Adrenal gland (tissue), 12 donors: ENCODE measurements around the gene NAA10. TPM values are rescaled to one million over a fixed set of nuclear protein-coding genes. Genes with fewer than 3 reads are reported as not detected.
"Not testable (repeated sequence)": the region's sequence is repeated elsewhere in the genome, so short reads cannot be mapped to it uniquely, and the experiment has no call there.

Experiments
- DNase-seq, 7 donors: peaks; one replicate each; pipeline ENCODE4 v3.0.0-alpha.2; 2019 to 2020
- H3K27ac ChIP-seq, 5 donors: fragments of 200-600 bp; sonication (generic) in 4 of 5; 1 replicate in 3 of 5; 2 replicates in 2 of 5; pipeline versions ENCODE4 v1.5.1 to v1.8.0; 2016 to 2020; ENCODE audit warnings: mild to moderate bottlenecking in 1 of 5
- H3K27me3 ChIP-seq: fragments of 200-600 bp; 2 replicates; pipeline ENCODE4 v1.8.0; 2021
- H3K36me3 ChIP-seq, 2 donors: fragments of 200-600 bp; replicated peaks in 1 of 2; 1 replicate in 1 of 2; 2 replicates in 1 of 2; pipeline versions ENCODE4 v1.5.1 to v1.8.0; 2018 to 2022
- H3K4me1 ChIP-seq, 2 donors: fragments of 200-600 bp; replicated peaks in 1 of 2; 1 replicate in 1 of 2; 2 replicates in 1 of 2; pipeline versions ENCODE4 v1.5.1 to v1.8.0; 2018 to 2021
- H3K4me3 ChIP-seq, 4 donors: fragments of 200-600 bp; sonication (generic) in 3 of 4; one replicate each; pipeline ENCODE4 v1.5.1; 2016 to 2018
- H3K9me3 ChIP-seq, 3 donors: fragments of 200-600 bp; sonication (generic) in 1 of 3; replicated peaks in 1 of 3; 1 replicate in 2 of 3; 2 replicates in 1 of 3; pipeline versions ENCODE4 v1.5.1 to v1.8.0; 2016 to 2021
- CTCF ChIP-seq, 6 experiments: fragments of 450-650 bp in 4 of 6; fragments of 200-600 bp in 2 of 6; sonication (generic) in 1 of 6; IDR thresholded peaks; 1 replicate in 5 of 6; 2 replicates in 1 of 6; pipeline versions ENCODE4 v1.5.1 to v1.8.0; 2016 to 2021; ENCODE audit warnings: antibody characterized with exemption in 6 of 6, mild to moderate bottlenecking in 2 of 6, moderate library complexity in 1 of 6
- POLR2A ChIP-seq, 2 donors: fragments of 450-650 bp; IDR thresholded peaks; one replicate each; pipeline ENCODE4 v1.6.1; 2017; ENCODE audit warnings: antibody characterized with exemption in 2 of 2, mild to moderate bottlenecking in 2 of 2, moderate library complexity in 1 of 2
- WGBS, 4 donors: extraction: QIAGEN DNeasy Blood & Tissue Kit in 2 of 4; methylation state at CpG; one replicate each; pipeline versions ENCODE4 v1.1.5 to v1.1.7; 2013 to 2017; 5-methylcytosine and 5-hydroxymethylcytosine counted together
- intact Hi-C, 2 donors: fragments of 100-400 bp; cut with DNase I; formaldehyde crosslinking; loops; one replicate each; pipeline versions ENCODE4 v1.14.1 to v1.15.0; 2022 to 2023
- polyA plus RNA-seq, 3 donors: library from polyadenylated mRNA; stranded (reverse); fragments of 200-250 nt in 2 of 3; fragments of 350-450 nt in 1 of 3; fragmentation: Illumina TruSeq in 1 of 3; extraction: RNeasy Lipid Tissue Mini Kit (QIAGEN cat#74804) in 1 of 3; gene quantifications; one replicate each; pipeline ENCODE4 v1.2.3, GENCODE V29; 2013 to 2014
- total RNA-seq, 9 donors: library from RNA; depleted of rRNA in 4 of 9; stranded (reverse); fragments of >200 nt in 4 of 9; fragments of 120-200 nt in 1 of 9; fragmentation: NEBNext Ultra II Directional in 1 of 9; extraction: Animal tissue kit (Norgen Biotek cat#: 25700) in 1 of 9; gene quantifications; one replicate each; pipeline versions ENCODE4 v1.1.0 to v1.2.4, GENCODE V29; 2013 to 2023
- donor health status: healthy with polysubstance abuse.
- donor health status: Bipolar disorder and iron deficiency.
- donor health status: DM: yes; HTN: yes; CAD: no.
- donor health status: DM: no; HTN: no; CAD: no.
- donor health status: DM: no; HTN: no; CAD: no.
- donor health status: DM: yes; HTN: yes; CAD: no.

The NAA10 gene
- total and polyA plus RNA-seq, 12 donors, result 60.0 to 287 (median 97.8) TPM

GRCh38 chrX:153981231-153981630, 46.4 kb upstream of the NAA10 start:
- DNase-seq, result no peak
- no peak for TF ChIP-seq CTCF (IDR thresholded peaks at IDR 0.05)
- TF ChIP-seq POLR2A (IDR thresholded peaks at IDR 0.05), result no peak
- H3K36me3 ChIP-seq, result no peaks in the 10 kb centered on the region
- H3K27ac ChIP-seq, result peak overlapping the region in 4 of 5 donors; percentile 19 to 79 (median 62)
- peaks cover 0 to 14% of the 10 kb centered on the region in 2 donors for H3K4me1 ChIP-seq
- intact Hi-C loops, result no loop called here
- WGBS, 4 donors, result 43 to 86% (median 74%) methylated on average over 5 to 7 of the region's 7 CpGs
- peaks cover 5% of the 10 kb centered on the region for H3K27me3 ChIP-seq
- H3K4me3 ChIP-seq, result no peak overlapping the region
- no peaks in the 10 kb centered on the region for H3K9me3 ChIP-seq

- H3K36me3 ChIP-seq, H3K4me3 ChIP-seq, H3K27me3 ChIP-seq, intact Hi-C loops, H3K9me3 ChIP-seq, DNase-seq: not testable (repeated sequence)
- peaks cover 0 to 14% of the 10 kb centered on the region in 2 donors for H3K4me1 ChIP-seq
- H3K27ac ChIP-seq, result peak overlapping the region in 1 of 5 donors; percentile 77
- WGBS, 4 donors, result 70 to 79% (median 71%) methylated on average over 7 to 9 of the region's 10 CpGs; no CpG with 5 or more reads in 1 of the 4 donors
Measured at GRCh38 chrX:153980394-153980793, 45.6 kb upstream of the NAA10 start.

GRCh38 chrX:153974726-153975286, 40.0 kb upstream of the NAA10 start:
- peak overlapping the region in 3 of 5 donors; percentile 38 to 98 (median 98) for H3K27ac ChIP-seq
- TF ChIP-seq POLR2A (IDR thresholded peaks at IDR 0.05) (no peak), CTCF (IDR thresholded peaks at IDR 0.05) (no peak)
- no peaks in the 10 kb centered on the region for H3K27me3 ChIP-seq
- no peaks in the 10 kb centered on the region for H3K9me3 ChIP-seq
- 64 to 74% (median 67%) methylated on average over 2 to 3 of the region's 3 CpGs for WGBS, 4 donors
- H3K4me1 ChIP-seq, result peaks cover 12 to 18% of the 10 kb centered on the region in 2 donors
- intact Hi-C loops, result no loop called here
- DNase-seq, result no peak
- no peaks in the 10 kb centered on the region for H3K36me3 ChIP-seq
- no peak overlapping the region for H3K4me3 ChIP-seq

- Histone ChIP-seq H3K4me3 (peak overlapping the region in 1 of 4 donors; percentile 73), H3K4me1 (peaks cover 12 to 22% of the 10 kb centered on the region in 2 donors), H3K36me3 (no peaks in the 10 kb centered on the region), H3K9me3 (no peaks in the 10 kb centered on the region), H3K27me3 (no peaks in the 10 kb centered on the region), H3K27ac (peak overlapping the region; percentile 79 to 99 (median 98))
- intact Hi-C loops, result no loop called here
- 66 to 72% (median 69%) methylated on average over 9 to 14 of the region's 14 CpGs for WGBS, 4 donors
- peak in 3 of 7 donors; percentile 25 to 50 (median 36) for DNase-seq
- TF ChIP-seq POLR2A (IDR thresholded peaks at IDR 0.05), result no peak
- no peak for TF ChIP-seq CTCF (IDR thresholded peaks at IDR 0.05)
Measured at GRCh38 chrX:153974003-153974725, 39.3 kb upstream of the NAA10 start.
